ENCODE results near the gene ENTREP1. TPM values are rescaled to one million over a fixed set of nuclear protein-coding genes. Genes with fewer than 3 reads are reported as not detected.

ENTREP1 gene
- total RNA-seq, 4 donors from 2014 or later = 1.5 to 9.2 (median 3.2) TPM

GRCh38 chr9:69322256-69322655 lies 2.8 kb upstream of the ENTREP1 start:
- Histone ChIP-seq H3K4me1 (peaks cover 0 to 41% (median 4%) of the 10 kb centered on the region in 3 donors), H3K9me3 (no peaks in the 10 kb centered on the region), H3K4me3 (no peak overlapping the region), H3K27ac (no peak overlapping the region), H3K36me3 (no peaks in the 10 kb centered on the region), H3K27me3 (peaks cover 0 to 17% (median 0%) of the 10 kb centered on the region in 4 donors)
- intact Hi-C loops (cut with DNase I) = no loop called here
- TF ChIP-seq POLR2A (IDR thresholded peaks at IDR 0.05) (no peak), CTCF (IDR thresholded peaks at IDR 0.05) (no peak)
- 21 to 56% methylated on average over 1 of the region's 1 CpG for WGBS, 2 donors
- no peak for DNase-seq

GRCh38 chr9:69323861-69324260 lies 1.2 kb upstream of the ENTREP1 start:
- no peak for DNase-seq
- Histone ChIP-seq H3K27ac (no peak overlapping the region), H3K4me3 (peak overlapping the region in 1 of 4 donors; percentile 63), H3K4me1 (peaks cover 0 to 41% (median 4%) of the 10 kb centered on the region in 3 donors), H3K36me3 (no peaks in the 10 kb centered on the region), H3K27me3 (peaks cover 0 to 17% (median 0%) of the 10 kb centered on the region in 4 donors), H3K9me3 (no peaks in the 10 kb centered on the region)
- intact Hi-C loops (cut with DNase I) = no loop called here
- 65 to 85% methylated on average over 2 of the region's 2 CpGs for WGBS, 2 donors
- TF ChIP-seq CTCF (IDR thresholded peaks at IDR 0.05) (no peak), POLR2A (IDR thresholded peaks at IDR 0.05) (no peak)

GRCh38 chr9:69325409-69326212 lies 596 bp downstream of the ENTREP1 start:
- WGBS, 2 donors = 19 to 30% methylated on average over 4 to 6 of the region's 64 CpGs
- H3K27ac ChIP-seq = peak overlapping the region; percentile 51 to 84 (median 72)
- intact Hi-C loops (cut with DNase I) = no loop called here
- DNase-seq = no peak
- peaks cover 0 to 17% (median 0%) of the 10 kb centered on the region in 4 donors for H3K27me3 ChIP-seq
- H3K4me3 ChIP-seq = peak overlapping the region; percentile 43 to 81 (median 64)
- TF ChIP-seq POLR2A (IDR thresholded peaks at IDR 0.05) (no peak), CTCF (IDR thresholded peaks at IDR 0.05) (no peak)
- no peaks in the 10 kb centered on the region for H3K9me3 ChIP-seq
- no peaks in the 10 kb centered on the region for H3K36me3 ChIP-seq
- peaks cover 0 to 41% (median 4%) of the 10 kb centered on the region in 3 donors for H3K4me1 ChIP-seq

- Histone ChIP-seq H3K27ac (peak overlapping the region in 2 of 4 donors; percentile 71 to 74), H3K4me3 (peak overlapping the region; percentile 40 to 81 (median 64)), H3K36me3 (no peaks in the 10 kb centered on the region), H3K27me3 (peaks cover 0 to 17% (median 0%) of the 10 kb centered on the region in 4 donors), H3K4me1 (peaks cover 0 to 48% (median 4%) of the 10 kb centered on the region in 3 donors), H3K9me3 (no peaks in the 10 kb centered on the region)
- DNase-seq = no peak
- intact Hi-C loops (cut with DNase I) = no loop called here
- no peak for TF ChIP-seq CTCF (IDR thresholded peaks at IDR 0.05)
- no peak for TF ChIP-seq POLR2A (IDR thresholded peaks at IDR 0.05)
- 33 to 40% methylated on average over 5 to 7 of the region's 7 CpGs for WGBS, 2 donors
These were observed 1.2 kb downstream of the ENTREP1 start for GRCh38 chr9:69326261-69326660.

GRCh38 chr9:69330580-69330979 lies 5.6 kb downstream of the ENTREP1 start:
- no peak for DNase-seq
- Histone ChIP-seq H3K9me3 (no peaks in the 10 kb centered on the region), H3K4me1 (peaks cover 0 to 47% (median 7%) of the 10 kb centered on the region in 3 donors), H3K4me3 (no peak overlapping the region), H3K27ac (peak overlapping the region in 3 of 4 donors; percentile 31 to 69 (median 69)), H3K27me3 (peaks cover 0 to 7% (median 0%) of the 10 kb centered on the region in 4 donors), H3K36me3 (no peaks in the 10 kb centered on the region)
- TF ChIP-seq CTCF (IDR thresholded peaks at IDR 0.05) = no peak
- no peak for TF ChIP-seq POLR2A (IDR thresholded peaks at IDR 0.05)
- WGBS, 2 donors = 66 to 78% methylated on average over 3 of the region's 3 CpGs
- intact Hi-C loops (cut with DNase I) = no loop called here
